HepG2 (cell line): Measurements from ENCODE around the gene ZBTB20.

ENCODE experiments used
- GABPB1 ChIP-seq: IDR thresholded peaks from 2 replicates; pipeline ENCODE4 v1.6.1; 2016; ENCODE audit warnings: mild to moderate bottlenecking, missing genetic modification reagents, moderate library complexity, missing compliant biosample characterization
- KDM1A ChIP-seq: IDR thresholded peaks from 2 replicates; pipeline ENCODE4 v1.6.1; 2016; ENCODE audit warnings: missing compliant biosample characterization
- POLR2A ChIP-seq, 2 experiments: IDR thresholded peaks; 2 replicates each; pipeline ENCODE4 v1.6.1; 2011; ENCODE audit warnings: low read depth in 2 of 2, low read length in 2 of 2, mild to moderate bottlenecking in 1 of 2, moderate library complexity in 1 of 2; ENCODE audit not compliant: insufficient read depth in 1 of 2
- POLR2AphosphoS5 ChIP-seq: IDR thresholded peaks from 2 replicates; pipeline ENCODE4 v1.6.1; 2012; ENCODE audit warnings: low read depth, low read length
- SMAD9 ChIP-seq: sonication (generic); formaldehyde crosslinking; IDR thresholded peaks from 2 replicates; pipeline ENCODE4 v1.5.1; 2020; ENCODE audit warnings: mild to moderate bottlenecking, missing genetic modification reagents
- SP5 ChIP-seq: IDR thresholded peaks from 2 replicates; pipeline ENCODE4 v1.6.1; 2016; ENCODE audit warnings: low read depth, borderline replicate concordance
- SUZ12 ChIP-seq: fragments of 150-350 bp; IDR thresholded peaks from 2 replicates; pipeline ENCODE4 v1.6.1; 2014; ENCODE audit warnings: low read depth, low read length
- TCF7 ChIP-seq: sonication (generic); IDR thresholded peaks from 2 replicates; pipeline ENCODE4 v1.6.1; 2016; ENCODE audit warnings: antibody characterized with exemption, low read depth
- ZBTB21 ChIP-seq: sonication (generic); formaldehyde crosslinking; IDR thresholded peaks from 2 replicates; pipeline ENCODE4 v1.4.0; 2020; ENCODE audit warnings: missing genetic modification reagents
- ZFP36L2 ChIP-seq: sonication (generic); formaldehyde crosslinking; IDR thresholded peaks from 2 replicates; pipeline ENCODE4 v1.4.0; 2020; ENCODE audit warnings: missing genetic modification reagents
- ZNF776 ChIP-seq: sonication (generic); formaldehyde crosslinking; IDR thresholded peaks from 2 replicates; pipeline ENCODE4 v1.4.0; 2020; ENCODE audit warnings: mild to moderate bottlenecking, missing genetic modification reagents
- TF ChIP-seq, protein P1 (sequence below), 2 experiments: IDR thresholded peaks; 2 replicates each; pipeline ENCODE4 v1.6.1; 2011 to 2012; ENCODE audit warnings: low read length in 2 of 2, borderline replicate concordance in 1 of 2, low read depth in 1 of 2, mild to moderate bottlenecking in 1 of 2, moderate library complexity in 1 of 2
- TF ChIP-seq, protein P2 (sequence below): sonication (generic); formaldehyde crosslinking; IDR thresholded peaks from 2 replicates; pipeline ENCODE4 v1.5.0; 2020; ENCODE audit warnings: mild to moderate bottlenecking, missing genetic modification reagents, moderate library complexity
- TF ChIP-seq, protein P3 (sequence below): sonication (generic); formaldehyde crosslinking; IDR thresholded peaks from 2 replicates; pipeline ENCODE4 v1.4.0; 2020; ENCODE audit warnings: mild to moderate bottlenecking, missing genetic modification reagents

DNA sequence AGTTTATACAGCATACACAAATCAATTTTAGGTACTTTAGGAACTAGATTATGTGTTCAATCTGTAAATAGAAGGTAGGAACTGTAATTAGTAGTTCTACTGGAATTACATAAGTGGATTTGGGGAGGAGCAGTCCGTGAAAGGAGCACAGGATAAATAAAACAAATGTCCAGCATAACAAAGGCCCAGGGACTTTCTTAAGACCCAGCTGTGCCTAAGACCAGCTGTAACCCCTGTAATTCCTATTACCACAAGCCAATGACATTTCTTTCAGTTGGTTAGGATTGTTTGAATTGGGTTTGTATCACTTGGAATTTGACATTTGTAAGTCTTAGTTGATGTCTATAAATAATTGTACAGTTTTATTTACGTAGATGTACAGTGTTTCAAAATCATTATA lies 4.8 kb upstream of the ZBTB20 start:
- TF ChIP-seq, protein P1, sequence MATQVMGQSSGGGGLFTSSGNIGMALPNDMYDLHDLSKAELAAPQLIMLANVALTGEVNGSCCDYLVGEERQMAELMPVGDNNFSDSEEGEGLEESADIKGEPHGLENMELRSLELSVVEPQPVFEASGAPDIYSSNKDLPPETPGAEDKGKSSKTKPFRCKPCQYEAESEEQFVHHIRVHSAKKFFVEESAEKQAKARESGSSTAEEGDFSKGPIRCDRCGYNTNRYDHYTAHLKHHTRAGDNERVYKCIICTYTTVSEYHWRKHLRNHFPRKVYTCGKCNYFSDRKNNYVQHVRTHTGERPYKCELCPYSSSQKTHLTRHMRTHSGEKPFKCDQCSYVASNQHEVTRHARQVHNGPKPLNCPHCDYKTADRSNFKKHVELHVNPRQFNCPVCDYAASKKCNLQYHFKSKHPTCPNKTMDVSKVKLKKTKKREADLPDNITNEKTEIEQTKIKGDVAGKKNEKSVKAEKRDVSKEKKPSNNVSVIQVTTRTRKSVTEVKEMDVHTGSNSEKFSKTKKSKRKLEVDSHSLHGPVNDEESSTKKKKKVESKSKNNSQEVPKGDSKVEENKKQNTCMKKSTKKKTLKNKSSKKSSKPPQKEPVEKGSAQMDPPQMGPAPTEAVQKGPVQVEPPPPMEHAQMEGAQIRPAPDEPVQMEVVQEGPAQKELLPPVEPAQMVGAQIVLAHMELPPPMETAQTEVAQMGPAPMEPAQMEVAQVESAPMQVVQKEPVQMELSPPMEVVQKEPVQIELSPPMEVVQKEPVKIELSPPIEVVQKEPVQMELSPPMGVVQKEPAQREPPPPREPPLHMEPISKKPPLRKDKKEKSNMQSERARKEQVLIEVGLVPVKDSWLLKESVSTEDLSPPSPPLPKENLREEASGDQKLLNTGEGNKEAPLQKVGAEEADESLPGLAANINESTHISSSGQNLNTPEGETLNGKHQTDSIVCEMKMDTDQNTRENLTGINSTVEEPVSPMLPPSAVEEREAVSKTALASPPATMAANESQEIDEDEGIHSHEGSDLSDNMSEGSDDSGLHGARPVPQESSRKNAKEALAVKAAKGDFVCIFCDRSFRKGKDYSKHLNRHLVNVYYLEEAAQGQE (IDR thresholded peaks at IDR 0.05; ENCODE audit: borderline replicate concordance in 1 of 2, low read depth in 1 of 2, low read length in 2 of 2), result no peak
- TF ChIP-seq ZBTB21 (no peak), ZFP36L2 (CRISPR knock-in tag) (no peak), SUZ12 (no peak), ZNF776 (no peak), SMAD9 (CRISPR knock-in tag) (no peak), POLR2A (IDR thresholded peaks at IDR 0.05; ENCODE audit: insufficient read depth in 1 of 2, low read depth in 2 of 2, low read length in 2 of 2) (no peak), SP5 (CRISPR knock-in tag) (no peak), GABPB1 (CRISPR knock-in tag) (no peak), KDM1A (no peak), TCF7 (no peak), POLR2AphosphoS5 (no peak)
- TF ChIP-seq, protein P2, sequence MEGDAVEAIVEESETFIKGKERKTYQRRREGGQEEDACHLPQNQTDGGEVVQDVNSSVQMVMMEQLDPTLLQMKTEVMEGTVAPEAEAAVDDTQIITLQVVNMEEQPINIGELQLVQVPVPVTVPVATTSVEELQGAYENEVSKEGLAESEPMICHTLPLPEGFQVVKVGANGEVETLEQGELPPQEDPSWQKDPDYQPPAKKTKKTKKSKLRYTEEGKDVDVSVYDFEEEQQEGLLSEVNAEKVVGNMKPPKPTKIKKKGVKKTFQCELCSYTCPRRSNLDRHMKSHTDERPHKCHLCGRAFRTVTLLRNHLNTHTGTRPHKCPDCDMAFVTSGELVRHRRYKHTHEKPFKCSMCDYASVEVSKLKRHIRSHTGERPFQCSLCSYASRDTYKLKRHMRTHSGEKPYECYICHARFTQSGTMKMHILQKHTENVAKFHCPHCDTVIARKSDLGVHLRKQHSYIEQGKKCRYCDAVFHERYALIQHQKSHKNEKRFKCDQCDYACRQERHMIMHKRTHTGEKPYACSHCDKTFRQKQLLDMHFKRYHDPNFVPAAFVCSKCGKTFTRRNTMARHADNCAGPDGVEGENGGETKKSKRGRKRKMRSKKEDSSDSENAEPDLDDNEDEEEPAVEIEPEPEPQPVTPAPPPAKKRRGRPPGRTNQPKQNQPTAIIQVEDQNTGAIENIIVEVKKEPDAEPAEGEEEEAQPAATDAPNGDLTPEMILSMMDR, result no peak
- TF ChIP-seq, protein P3, sequence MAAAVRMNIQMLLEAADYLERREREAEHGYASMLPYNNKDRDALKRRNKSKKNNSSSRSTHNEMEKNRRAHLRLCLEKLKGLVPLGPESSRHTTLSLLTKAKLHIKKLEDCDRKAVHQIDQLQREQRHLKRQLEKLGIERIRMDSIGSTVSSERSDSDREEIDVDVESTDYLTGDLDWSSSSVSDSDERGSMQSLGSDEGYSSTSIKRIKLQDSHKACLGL, result no peak
